ENCODE measurements around the gene PDE4D. TPM values are rescaled to one million over a fixed set of nuclear protein-coding genes. Genes with fewer than 3 reads are reported as not detected.

PDE4D gene
- total RNA-seq, 2 experiments from 2014 or later, result 0.50 to 0.51 TPM

- Histone ChIP-seq H3K4me3 (ENCODE audit: low read depth, low read length, poor library complexity, severe bottlenecking) (no peak overlapping the region), H3K27ac (ENCODE audit: low read depth, low read length, poor library complexity, severe bottlenecking) (no peak overlapping the region), H3K79me2 (ENCODE audit: insufficient read depth, low read depth, low read length) (no peaks in the 10 kb centered on the region), H3K9me3 (ENCODE audit: low read length) (no peaks in the 10 kb centered on the region), H2AFZ (ENCODE audit: low read length) (no peak overlapping the region), H3K36me3 (ENCODE audit: insufficient read depth, low read length) (no peaks in the 10 kb centered on the region), H3K4me2 (ENCODE audit: low read length) (no peak overlapping the region), H3K4me1 (ENCODE audit: insufficient read depth, low read length, poor library complexity, severe bottlenecking) (no peaks in the 10 kb centered on the region), H4K20me1 (ENCODE audit: insufficient read depth, low read length) (no peaks in the 10 kb centered on the region), H3K9me2 (ENCODE audit: insufficient read depth, low read length) (no peaks in the 10 kb centered on the region)
- TF ChIP-seq, protein P1, sequence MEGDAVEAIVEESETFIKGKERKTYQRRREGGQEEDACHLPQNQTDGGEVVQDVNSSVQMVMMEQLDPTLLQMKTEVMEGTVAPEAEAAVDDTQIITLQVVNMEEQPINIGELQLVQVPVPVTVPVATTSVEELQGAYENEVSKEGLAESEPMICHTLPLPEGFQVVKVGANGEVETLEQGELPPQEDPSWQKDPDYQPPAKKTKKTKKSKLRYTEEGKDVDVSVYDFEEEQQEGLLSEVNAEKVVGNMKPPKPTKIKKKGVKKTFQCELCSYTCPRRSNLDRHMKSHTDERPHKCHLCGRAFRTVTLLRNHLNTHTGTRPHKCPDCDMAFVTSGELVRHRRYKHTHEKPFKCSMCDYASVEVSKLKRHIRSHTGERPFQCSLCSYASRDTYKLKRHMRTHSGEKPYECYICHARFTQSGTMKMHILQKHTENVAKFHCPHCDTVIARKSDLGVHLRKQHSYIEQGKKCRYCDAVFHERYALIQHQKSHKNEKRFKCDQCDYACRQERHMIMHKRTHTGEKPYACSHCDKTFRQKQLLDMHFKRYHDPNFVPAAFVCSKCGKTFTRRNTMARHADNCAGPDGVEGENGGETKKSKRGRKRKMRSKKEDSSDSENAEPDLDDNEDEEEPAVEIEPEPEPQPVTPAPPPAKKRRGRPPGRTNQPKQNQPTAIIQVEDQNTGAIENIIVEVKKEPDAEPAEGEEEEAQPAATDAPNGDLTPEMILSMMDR (conservative IDR thresholded peaks at IDR 0.05; ENCODE audit: low read length), result no peak
- no peak for TF ChIP-seq EZH2phosphoT487 (IDR thresholded peaks at IDR 0.05; ENCODE audit: borderline replicate concordance, low read depth, low read length)
- ChIA-PET POLR2A (no interaction called here), CTCF (ENCODE audit: unreplicated experiment) (no interaction called here)
- DNase-seq (ENCODE audit: low spot score), result no peak
- no TSS peak for BruUV-seq (replicated peaks)
- intact Hi-C loops (cut with micrococcal nuclease; ENCODE audit: unreplicated experiment), result no loop called here
These were observed 702.8 kb downstream of the PDE4D start for GRCh38 chr5:59190746-59191145.

DNA sequence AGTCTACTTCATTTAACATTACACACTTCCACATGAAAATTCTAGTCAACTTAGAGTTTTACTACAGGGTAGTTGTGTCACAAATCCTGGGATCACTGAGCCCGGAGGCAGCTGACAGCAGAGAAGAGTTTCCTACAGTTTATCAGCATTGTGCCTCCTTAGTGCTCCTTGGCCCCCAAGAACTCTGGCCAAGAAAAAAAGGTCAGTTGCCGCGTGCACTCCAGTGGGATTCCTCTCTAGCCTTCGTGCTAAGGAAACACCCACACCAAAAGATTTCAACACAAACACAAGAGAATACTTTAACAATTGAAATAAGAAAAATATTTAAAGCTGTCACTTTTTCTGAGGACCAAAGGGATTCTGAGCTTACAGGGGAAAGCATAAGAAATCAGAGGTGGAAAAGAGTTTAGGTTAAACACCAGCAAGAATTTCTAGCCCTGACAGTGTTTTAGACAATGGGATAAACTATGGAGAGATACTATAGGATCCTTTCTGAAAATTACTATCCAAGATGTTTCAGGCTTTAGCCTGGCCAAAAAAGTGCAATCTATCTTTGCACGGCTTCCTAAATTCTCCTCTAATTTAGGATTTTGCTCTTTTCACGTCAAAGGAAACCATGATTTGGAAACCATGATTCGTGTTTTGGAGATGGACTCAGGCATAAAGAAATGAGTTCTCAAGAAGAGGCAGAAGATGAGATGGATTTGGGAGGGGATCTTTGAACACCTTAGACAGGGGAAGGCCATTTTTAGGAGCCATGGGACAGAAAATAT, 703.9 kb downstream of the PDE4D start:
- DNase-seq (ENCODE audit: low spot score), result no peak
- Histone ChIP-seq H2AFZ (ENCODE audit: low read length) (no peak overlapping the region), H3K79me2 (ENCODE audit: insufficient read depth, low read depth, low read length) (no peaks in the 10 kb centered on the region), H3K36me3 (ENCODE audit: insufficient read depth, low read length) (no peaks in the 10 kb centered on the region), H3K9me3 (ENCODE audit: low read length) (no peaks in the 10 kb centered on the region), H3K27ac (ENCODE audit: low read depth, low read length, poor library complexity, severe bottlenecking) (no peak overlapping the region), H3K4me1 (ENCODE audit: insufficient read depth, low read length, poor library complexity, severe bottlenecking) (no peaks in the 10 kb centered on the region), H3K9me2 (ENCODE audit: insufficient read depth, low read length) (no peaks in the 10 kb centered on the region), H4K20me1 (ENCODE audit: insufficient read depth, low read length) (no peaks in the 10 kb centered on the region), H3K4me3 (ENCODE audit: low read depth, low read length, poor library complexity, severe bottlenecking) (no peak overlapping the region), H3K4me2 (ENCODE audit: low read length) (no peak overlapping the region)
- ChIA-PET CTCF (ENCODE audit: unreplicated experiment) (no interaction called here), POLR2A (no interaction called here)
- intact Hi-C loops (cut with micrococcal nuclease; ENCODE audit: unreplicated experiment), result loop anchor here (2.0 to 10.0 kb wide), 4 partner anchors 178 to 609 kb away; no protein-coding TSS in a partner anchor
- TF ChIP-seq, protein P1 (conservative IDR thresholded peaks at IDR 0.05; ENCODE audit: low read length), result no peak
- no peak for TF ChIP-seq EZH2phosphoT487 (IDR thresholded peaks at IDR 0.05; ENCODE audit: borderline replicate concordance, low read depth, low read length)
- no TSS peak for BruUV-seq (replicated peaks)
